ENCODE data around the gene CCN5. TPM values are rescaled to one million over a fixed set of nuclear protein-coding genes. Genes with fewer than 3 reads are reported as not detected.
A peak's percentile ranks its signal among the peaks of the same experiment; 100 is the strongest.

Gene CCN5
- total and polyA plus RNA-seq, 2 of the 8 experiments (the other 6 are each of a cell fraction or from before 2014, with no cell fraction given), result not detected

- Histone ChIP-seq H3K4me3 (ENCODE audit: extremely low read depth in 1 of 4, insufficient read depth in 2 of 4, low read depth in 3 of 4, low read length in 4 of 4) (no peak overlapping the region), H3K9ac (replicated peaks in 1 of 4; ENCODE audit: extremely low read depth in 1 of 4, low read depth in 3 of 4, low read length in 3 of 4) (no peak overlapping the region), H2BK120ac (replicated peaks; ENCODE audit: low read depth, low read length) (no peak overlapping the region), H2BK12ac (ENCODE audit: low read depth, low read length) (no peak overlapping the region), H3K23me2 (ENCODE audit: low read depth, low read length) (no peaks in the 10 kb centered on the region), H4K20me1 (replicated peaks in 1 of 2; ENCODE audit: control insufficient read depth in 1 of 2, insufficient read depth in 2 of 2, low read length in 2 of 2) (peaks cover 13 to 17% of the 10 kb centered on the region in 2 experiments), H3K56ac (replicated peaks; ENCODE audit: insufficient read length, low read depth, low read length) (no peak overlapping the region), H3K4me1 (replicated peaks in 1 of 4; ENCODE audit: control insufficient read depth in 3 of 4, insufficient read depth in 4 of 4, low read length in 3 of 4) (peaks cover 0 to 2% (median 0%) of the 10 kb centered on the region in 4 experiments; a peak in 3 of 7 replicates), H2BK5ac (ENCODE audit: low read depth, low read length) (peak overlapping the region; percentile 83), H3K4me2 (ENCODE audit: insufficient read depth in 1 of 2, low read depth in 2 of 2, low read length in 2 of 2) (no peak overlapping the region), H2AFZ (ENCODE audit: low read length) (no peak overlapping the region), H3K23ac (ENCODE audit: insufficient read length) (no peak overlapping the region), H3K36me3 (ENCODE audit: control insufficient read depth in 2 of 4, insufficient read depth in 4 of 4, low read length in 3 of 4) (no peaks in the 10 kb centered on the region; a peak in 1 of 8 replicates), H3K79me1 (ENCODE audit: low read depth, low read length) (no peaks in the 10 kb centered on the region; the same call in 1 of the 2 replicates), H2BK15ac (ENCODE audit: low read length) (peak overlapping the region; percentile 72; the same call in 1 of the 2 replicates), H4K91ac (replicated peaks; ENCODE audit: insufficient read length, low read length) (peak overlapping the region; percentile 34), H3K27ac (ENCODE audit: low read depth, low read length) (no peak overlapping the region), H3K27me3 (replicated peaks in 1 of 4; ENCODE audit: control insufficient read depth in 3 of 4, extremely low read depth in 1 of 4, insufficient read depth in 3 of 4, low read length in 3 of 4) (no peaks in the 10 kb centered on the region), H2BK20ac (ENCODE audit: low read length) (no peak overlapping the region), H2AK5ac (ENCODE audit: low read depth, low read length) (no peak overlapping the region), H3K4ac (replicated peaks; ENCODE audit: insufficient read length, low read depth, low read length) (no peak overlapping the region), H4K8ac (ENCODE audit: extremely low read depth, insufficient read depth, low read length) (no peak overlapping the region), H3K79me2 (ENCODE audit: control insufficient read depth in 1 of 2, insufficient read depth in 2 of 2, low read length in 2 of 2) (peaks cover 0 to 3% of the 10 kb centered on the region in 2 experiments; a peak in 1 of 4 replicates), H3K18ac (ENCODE audit: extremely low read depth, low read length) (peak overlapping the region; percentile 19; the same call in 1 of the 2 replicates), H4K5ac (ENCODE audit: insufficient read length, low read depth, low read length) (no peak overlapping the region), H3K9me3 (ENCODE audit: insufficient read depth in 2 of 2, low read depth in 1 of 2, low read length in 1 of 2) (no peaks in the 10 kb centered on the region), H3K14ac (ENCODE audit: insufficient read length) (no peak overlapping the region)
- whole genome bisulfite sequencing, 2 experiments (ENCODE audit: extremely low coverage in 1 of 2, insufficient coverage in 1 of 2, insufficient read length in 1 of 2, insufficient replicate concordance in 2 of 2, low coverage in 1 of 2, low lambda C conversion rate in 2 of 2, missing lambda C conversion rate in 1 of 2), result 80% methylated on average over 8 of the region's 8 CpGs; no CpG with 5 or more reads in 1 of the 2 experiments
- FAIRE-seq (no peak), DNase-seq (ENCODE audit: low read depth in 1 of 2, low spot score in 2 of 2) (no peak)
- ChIA-PET CTCF (ENCODE audit: partially characterized antibody) (interaction anchor here (1.0 to 1.1 kb wide), 3 partner anchors 16 to 48 kb away, joined by 3 to 4 read pairs (median 4); no protein-coding TSS in a partner anchor), POLR2A (ENCODE audit: partially characterized antibody) (interaction anchor here (0.6 kb wide), 1 partner anchor 151 kb away, joined by 5 read pairs; no protein-coding TSS in a partner anchor)
- TF ChIP-seq EP300 (IDR thresholded peaks at IDR 0.05; ENCODE audit: borderline replicate concordance in 1 of 2, low read depth in 2 of 2, low read length in 2 of 2) (no peak), E2F6 (IDR thresholded peaks at IDR 0.05) (no peak), BCL11A (IDR thresholded peaks at IDR 0.05; ENCODE audit: low read depth in 2 of 2, low read length in 2 of 2) (no peak), TAF7 (optimal IDR thresholded peaks at IDR 0.05; ENCODE audit: borderline replicate concordance, low read depth, low read length) (no peak), TCF12 (IDR thresholded peaks at IDR 0.05; ENCODE audit: low read depth, low read length) (no peak), ATF3 (IDR thresholded peaks at IDR 0.05; ENCODE audit: insufficient read depth, low read depth, low read length) (no peak), NANOG (IDR thresholded peaks at IDR 0.05; ENCODE audit: insufficient read depth, low read depth, low read length, poor library complexity, severe bottlenecking) (no peak), RAD21 (IDR thresholded peaks at IDR 0.05 in 1 of 2, conservative IDR thresholded peaks at IDR 0.05 in 1 of 2; ENCODE audit: low read depth in 2 of 2, low read length in 2 of 2) (no peak), BACH1 (IDR thresholded peaks at IDR 0.05; ENCODE audit: low read length) (no peak), KDM1A (IDR thresholded peaks at IDR 0.05; ENCODE audit: borderline replicate concordance, low read length) (no peak), TAF1 (IDR thresholded peaks at IDR 0.05; ENCODE audit: low read depth, low read length) (no peak), JUN (IDR thresholded peaks at IDR 0.05; ENCODE audit: low read depth, low read length) (no peak)
Measured at GRCh38 chr20:44772636-44773035, 57.5 kb downstream of the CCN5 start.

All from H1 (cell line).